ENCODE data around the gene ARL8B. TPM values are rescaled to one million over a fixed set of nuclear protein-coding genes. Genes with fewer than 3 reads are reported as not detected.

The ARL8B gene
- total and polyA plus RNA-seq, 2 of the 8 experiments (the other 6 are each of a cell fraction or from before 2014, with no cell fraction given): 14.5 to 27.8 TPM

GRCh38 chr3:5222283-5223005 is 100.4 kb downstream of the ARL8B start:
- no peak overlapping the region for H3K4me3 ChIP-seq (ENCODE audit: extremely low read depth in 1 of 4, insufficient read depth in 2 of 4, low read depth in 3 of 4, low read length in 4 of 4)
- H3K36me3 ChIP-seq (ENCODE audit: control insufficient read depth in 2 of 4, insufficient read depth in 4 of 4, low read length in 3 of 4): peaks cover 0 to 5% (median 0%) of the 10 kb centered on the region in 4 experiments; a peak in 1 of 8 replicates
- no peaks in the 10 kb centered on the region for H3K9me3 ChIP-seq (ENCODE audit: insufficient read depth in 2 of 2, low read depth in 1 of 2, low read length in 1 of 2)
- TF ChIP-seq SP2 (IDR thresholded peaks at IDR 0.05; ENCODE audit: low read length): no peak
- no peak for TF ChIP-seq TAF7 (optimal IDR thresholded peaks at IDR 0.05; ENCODE audit: borderline replicate concordance, low read depth, low read length)
- no peak for TF ChIP-seq ATF3 (IDR thresholded peaks at IDR 0.05; ENCODE audit: insufficient read depth, low read depth, low read length)
- TF ChIP-seq TEAD4 (IDR thresholded peaks at IDR 0.05; ENCODE audit: low read depth, low read length): no peak
- TF ChIP-seq MAFK (IDR thresholded peaks at IDR 0.05; ENCODE audit: low read depth, low read length): no peak
- no peak for TF ChIP-seq NRF1 (IDR thresholded peaks at IDR 0.05; ENCODE audit: low read depth, low read length)
- TF ChIP-seq HDAC2 (IDR thresholded peaks at IDR 0.05; ENCODE audit: borderline replicate concordance in 1 of 2, low read depth in 2 of 2, low read length in 2 of 2): no peak
- TF ChIP-seq SAP30 (IDR thresholded peaks at IDR 0.05; ENCODE audit: insufficient read depth, insufficient replicate concordance, low read length): no peak
- TF ChIP-seq EGR1 (IDR thresholded peaks at IDR 0.05; ENCODE audit: borderline replicate concordance, low read depth, low read length): no peak
- H3K23ac ChIP-seq (ENCODE audit: insufficient read length): no peak overlapping the region
- no peak for FAIRE-seq
- no peak overlapping the region for H2BK120ac ChIP-seq (replicated peaks; ENCODE audit: low read depth, low read length)
- H4K20me1 ChIP-seq (replicated peaks in 1 of 2; ENCODE audit: control insufficient read depth in 1 of 2, insufficient read depth in 2 of 2, low read length in 2 of 2): no peaks in the 10 kb centered on the region
- POLR2A ChIA-PET (ENCODE audit: partially characterized antibody): interaction anchor here (1.1 kb wide), 1 partner anchor 11 kb away, joined by 3 read pairs; no protein-coding TSS in a partner anchor
- H3K27ac ChIP-seq (ENCODE audit: low read depth, low read length): no peak overlapping the region
- H2BK5ac ChIP-seq (ENCODE audit: low read depth, low read length): no peak overlapping the region
- no peaks in the 10 kb centered on the region for H3K27me3 ChIP-seq (replicated peaks in 1 of 4; ENCODE audit: control insufficient read depth in 3 of 4, extremely low read depth in 1 of 4, insufficient read depth in 3 of 4, low read length in 3 of 4)
- DNase-seq (ENCODE audit: low read depth in 1 of 2, low spot score in 2 of 2): no peak
- H4K5ac ChIP-seq (ENCODE audit: insufficient read length, low read depth, low read length): no peak overlapping the region
- peak overlapping the region; percentile 24; the same call in 1 of the 2 replicates for H3K18ac ChIP-seq (ENCODE audit: extremely low read depth, low read length)
- no peaks in the 10 kb centered on the region for H3K79me2 ChIP-seq (ENCODE audit: control insufficient read depth in 1 of 2, insufficient read depth in 2 of 2, low read length in 2 of 2)
- 0 out of 2 replicates have a peak overlapping the region, but pooled peaks have one; percentile 60 for H2BK12ac ChIP-seq (ENCODE audit: low read depth, low read length)
- peaks cover 6 to 23% (median 15%) of the 10 kb centered on the region in 4 experiments; a peak in 5 of 7 replicates for H3K4me1 ChIP-seq (replicated peaks in 1 of 4; ENCODE audit: control insufficient read depth in 3 of 4, insufficient read depth in 4 of 4, low read length in 3 of 4)
- H2AFZ ChIP-seq (ENCODE audit: low read length): peak overlapping the region; percentile 11; the same call in 1 of the 2 replicates
- no peaks in the 10 kb centered on the region for H3K23me2 ChIP-seq (ENCODE audit: low read depth, low read length)
- no peak overlapping the region for H3K9ac ChIP-seq (replicated peaks in 1 of 4; ENCODE audit: extremely low read depth in 1 of 4, low read depth in 3 of 4, low read length in 3 of 4)
- no peak overlapping the region for H3K14ac ChIP-seq (ENCODE audit: insufficient read length)
- no peak overlapping the region; the same call in 1 of the 2 replicates for H2BK20ac ChIP-seq (ENCODE audit: low read length)
- no peak overlapping the region for H4K8ac ChIP-seq (ENCODE audit: extremely low read depth, insufficient read depth, low read length)
- WGBS, 2 experiments (ENCODE audit: extremely low coverage in 1 of 2, insufficient coverage in 1 of 2, insufficient read length in 1 of 2, insufficient replicate concordance in 2 of 2, low coverage in 1 of 2, low lambda C conversion rate in 2 of 2, missing lambda C conversion rate in 1 of 2): 84% methylated on average over 13 of the region's 13 CpGs; no CpG with 5 or more reads in 1 of the 2 experiments
- H3K4ac ChIP-seq (replicated peaks; ENCODE audit: insufficient read length, low read depth, low read length): no peak overlapping the region
- H2BK15ac ChIP-seq (ENCODE audit: low read length): 0 out of 2 replicates have a peak overlapping the region, but pooled peaks have one; percentile 46
- no peaks in the 10 kb centered on the region; the same call in 1 of the 2 replicates for H3K79me1 ChIP-seq (ENCODE audit: low read depth, low read length)
- H2AK5ac ChIP-seq (ENCODE audit: low read depth, low read length): no peak overlapping the region
- peak overlapping the region in 1 of 2 experiments; percentile 36; a peak in 2 of 4 replicates for H3K4me2 ChIP-seq (ENCODE audit: insufficient read depth in 1 of 2, low read depth in 2 of 2, low read length in 2 of 2)
- CTCF ChIA-PET (ENCODE audit: partially characterized antibody): interaction anchor here (1.5 kb wide), 1 partner anchor 10 kb away, joined by 5 read pairs; no protein-coding TSS in a partner anchor
- no peak overlapping the region for H3K56ac ChIP-seq (replicated peaks; ENCODE audit: insufficient read length, low read depth, low read length)
- no peak overlapping the region for H4K91ac ChIP-seq (replicated peaks; ENCODE audit: insufficient read length, low read length)

All from H1 (cell line).